GM12801 (cell line): Measurements from ENCODE around the gene FBXO11.

Experiments
- CTCF ChIP-seq: IDR thresholded peaks from one replicate; pipeline ENCODE4 v1.5.1; 2011; ENCODE audit warnings: control low read depth; ENCODE audit not compliant: insufficient read length; ENCODE audit errors: extremely low read depth

The FBXO11 gene

GRCh38 chr2:47903781-47904490 lies 2.4 kb downstream of the FBXO11 start:
- no peak for TF ChIP-seq CTCF

GRCh38 chr2:47900857-47901256 lies 5.4 kb downstream of the FBXO11 start:
- TF ChIP-seq CTCF = no peak

- no peak for TF ChIP-seq CTCF
Observed at GRCh38 chr2:47899915-47900816, 6.1 kb downstream of the FBXO11 start.

- TF ChIP-seq CTCF = no peak
Observed at GRCh38 chr2:47897883-47898731, 8.2 kb downstream of the FBXO11 start.

- TF ChIP-seq CTCF = no peak
Observed at GRCh38 chr2:47896450-47896968, 9.8 kb downstream of the FBXO11 start.

GRCh38 chr2:47893771-47894170 lies 12.5 kb downstream of the FBXO11 start:
- TF ChIP-seq CTCF = no peak

- no peak for TF ChIP-seq CTCF
Observed at GRCh38 chr2:47892338-47892730, 14.0 kb downstream of the FBXO11 start.
